Activated CD4-positive, CD25-positive, alpha-beta regulatory T cell treated with anti-CD3 and anti-CD28 coated beads, Interleukin-2, amount 50 U/mL, for 24 hours (primary cell): ENCODE results near the gene MAP3K10.
"Not testable (repeated sequence)": the region's sequence is repeated elsewhere in the genome, so short reads cannot be mapped to it uniquely, and the experiment has no call there.

Experiments used
- ATAC-seq, 2 donors: fragments of 150-1000 bp; cut with Tn5 transposase; one replicate each; pipeline ENCODE4 v1.10.0; 2021; ENCODE audit warnings: mild to moderate bottlenecking in 1 of 2, moderate library complexity in 1 of 2

The MAP3K10 gene

DNA sequence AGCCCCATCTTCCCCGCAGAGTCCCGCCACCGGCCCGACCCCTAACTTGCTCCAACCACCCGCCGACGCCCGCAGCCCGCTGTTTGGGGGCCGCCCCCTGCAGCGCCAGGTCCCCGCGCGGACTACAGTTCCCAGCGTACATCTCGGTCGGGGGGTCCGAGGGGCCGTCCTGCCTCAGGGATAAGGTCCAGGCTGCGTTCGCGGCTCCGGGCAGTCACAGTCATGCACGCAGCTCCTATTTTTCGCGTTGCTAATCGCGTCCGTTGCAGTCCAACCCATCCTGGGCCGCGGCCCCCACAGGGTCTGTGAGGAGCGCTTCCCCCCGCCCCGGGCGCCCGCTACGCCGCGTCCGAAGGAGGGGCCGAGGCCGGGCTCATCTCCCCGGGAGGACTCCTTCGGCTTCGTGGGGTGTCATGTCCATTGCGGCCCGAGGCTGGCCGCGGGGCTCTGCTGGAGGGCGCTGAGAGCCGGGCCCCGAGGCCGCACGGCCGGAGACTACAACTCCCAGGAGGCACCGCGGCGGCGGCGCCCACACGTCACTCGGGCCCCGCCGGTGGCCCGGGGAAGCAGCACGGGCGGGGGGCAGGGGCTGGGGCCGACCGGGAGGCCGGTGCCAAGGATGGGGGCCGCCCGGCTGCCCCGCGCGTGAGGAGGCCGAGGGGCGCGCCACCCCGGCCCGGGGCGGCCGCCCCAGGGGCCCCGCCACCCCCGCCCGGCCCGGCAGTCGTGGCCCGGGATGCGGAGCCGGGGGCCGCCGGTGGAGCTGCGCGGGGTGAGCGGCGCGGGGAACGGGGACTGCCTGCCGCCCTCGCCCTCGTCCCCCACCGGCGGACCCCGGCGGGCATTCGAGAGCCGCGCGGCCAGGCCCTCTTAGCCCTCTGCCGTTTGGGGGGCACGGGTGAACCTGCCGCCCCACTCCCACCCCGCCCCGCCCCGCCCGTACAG is at the start of gene MAP3K10:
Gene MAP3K10, plus strand, starts transcription at position 536 of the 945 bp plus-strand sequence. CDS start 606 bp downstream, outside the sequence.
- ATAC-seq: peak; percentile 88 to 91

DNA sequence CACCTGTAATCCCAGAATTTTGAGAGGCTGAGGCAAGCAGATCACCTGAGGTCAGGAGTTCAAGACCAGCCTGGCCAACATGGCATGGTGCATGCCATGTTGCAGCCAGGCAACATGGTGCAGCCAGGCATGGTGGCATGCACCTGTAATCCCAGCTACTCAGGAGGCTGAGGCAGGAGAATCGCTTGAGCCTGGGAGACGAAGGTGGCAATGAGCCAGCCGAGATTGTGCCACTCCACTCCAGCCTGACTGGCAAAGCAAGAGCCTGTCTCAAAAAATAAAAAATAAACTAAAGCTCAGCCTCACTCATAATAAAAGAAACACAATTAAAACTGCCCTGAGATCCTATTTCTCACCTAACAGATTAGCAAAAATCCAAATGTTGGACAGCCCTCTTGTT is 49.7 kb upstream of the MAP3K10 start:
- no peak for ATAC-seq

DNA sequence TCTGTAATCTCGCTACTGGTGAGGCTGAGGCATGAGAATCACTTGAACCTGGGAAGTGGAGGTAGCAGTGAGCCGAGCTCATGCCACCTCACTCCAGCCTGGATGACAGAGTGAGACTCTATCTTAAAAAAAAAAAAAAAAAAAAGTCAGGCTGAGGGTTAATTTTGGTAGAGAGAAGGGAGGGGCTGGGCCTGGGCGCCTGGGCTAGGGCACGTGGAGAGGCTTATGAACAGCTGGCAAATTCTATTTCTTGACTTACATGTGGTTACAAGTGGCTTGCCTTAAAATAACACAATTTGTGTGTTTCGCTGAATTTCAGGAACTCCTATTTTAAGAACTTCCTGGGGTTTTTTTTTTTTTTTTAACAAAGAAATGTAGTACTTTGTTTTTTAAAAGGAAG is 47.6 kb upstream of the MAP3K10 start:
- ATAC-seq: peak in 1 of 2 donors; percentile 35

DNA sequence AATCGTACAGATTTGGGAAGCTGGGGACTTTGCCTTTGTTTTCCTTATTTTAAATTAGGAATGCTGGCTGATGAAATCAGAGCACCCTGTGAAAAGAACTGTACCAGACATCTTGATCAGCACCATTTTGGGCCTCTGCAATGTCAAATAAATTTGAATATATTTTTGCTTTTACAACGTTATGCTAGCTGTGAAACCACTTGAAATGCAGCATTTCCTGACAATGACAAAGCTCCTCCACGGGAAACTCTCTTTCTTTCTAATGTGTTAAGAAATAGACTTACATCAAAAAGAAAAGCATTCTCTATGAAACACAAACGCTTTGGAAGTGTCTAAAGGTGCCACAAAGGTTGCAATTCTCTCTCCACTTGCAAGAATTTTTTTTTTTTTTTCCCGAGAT is 47.1 kb upstream of the MAP3K10 start:
- ATAC-seq: peak; percentile 63 to 67

DNA sequence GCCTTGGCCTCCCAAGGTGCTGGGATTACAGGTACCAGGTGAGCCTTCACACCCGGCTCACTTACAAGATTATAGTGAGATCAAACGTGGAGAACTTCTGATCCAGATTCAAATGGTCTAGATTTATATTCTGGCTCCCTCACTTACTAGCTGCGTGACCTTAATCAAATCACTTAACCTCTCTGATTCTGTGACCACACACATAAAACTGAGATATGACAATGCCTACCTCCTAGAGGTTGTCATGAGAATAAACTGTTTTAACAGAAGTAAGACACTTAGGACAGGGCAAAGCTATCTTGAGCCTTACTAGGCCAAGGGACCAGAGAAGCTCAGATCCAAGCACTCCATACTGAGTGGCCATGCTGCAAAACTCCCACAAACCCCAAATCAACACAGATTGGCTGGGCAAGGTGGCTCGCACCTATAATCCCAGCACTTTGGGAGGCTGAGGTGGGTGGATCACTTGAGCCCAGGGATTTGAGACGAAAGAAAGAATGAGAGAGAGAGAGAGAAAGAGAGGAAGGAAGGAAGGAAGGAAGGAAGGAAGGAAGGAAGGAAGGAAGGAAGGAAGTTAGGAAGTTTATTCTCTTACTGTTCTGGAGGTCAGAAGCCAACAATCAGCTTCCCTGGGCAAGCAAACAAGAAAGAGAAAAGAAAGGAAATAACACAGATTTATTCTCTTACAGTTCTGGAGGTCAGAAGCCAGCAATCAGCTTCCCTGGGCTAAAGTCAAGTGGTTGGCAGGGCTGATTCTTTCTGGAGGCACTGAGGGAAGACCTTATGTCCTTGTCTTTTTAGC is 46.1 kb upstream of the MAP3K10 start:
- no peak for ATAC-seq

DNA sequence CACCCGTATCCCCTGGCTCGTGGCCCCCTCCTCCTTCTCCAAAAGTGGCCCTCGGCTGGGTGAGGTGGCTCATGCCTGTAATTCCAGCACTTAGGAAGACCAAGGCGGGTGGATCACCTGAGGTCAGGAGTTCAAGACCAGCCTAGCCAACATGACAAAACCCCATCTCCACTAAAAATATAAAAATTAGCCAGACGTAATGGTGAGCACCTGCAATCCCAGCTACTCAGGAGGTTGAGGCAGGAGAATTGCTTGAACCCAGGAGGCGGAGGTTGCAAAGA is 45.5 kb upstream of the MAP3K10 start:
- not testable (repeated sequence) for ATAC-seq

DNA sequence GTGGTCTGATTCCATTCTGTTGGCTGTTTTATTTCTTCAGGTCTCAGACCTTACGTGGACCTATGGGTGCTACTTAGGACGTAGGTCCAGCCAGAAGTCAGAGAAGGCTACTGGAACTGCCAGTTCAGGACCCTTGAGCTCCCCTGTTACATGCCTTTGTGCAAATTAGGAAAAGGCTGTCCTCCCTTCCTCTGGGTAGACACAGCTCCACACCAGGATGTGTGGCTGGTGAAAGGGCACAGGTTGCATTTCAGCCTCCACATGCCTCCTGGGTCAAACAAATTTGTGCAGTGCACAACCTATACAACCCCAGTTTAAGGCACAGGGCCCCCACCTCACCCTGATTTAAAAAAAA is 43.9 kb upstream of the MAP3K10 start:
- ATAC-seq: no peak

DNA sequence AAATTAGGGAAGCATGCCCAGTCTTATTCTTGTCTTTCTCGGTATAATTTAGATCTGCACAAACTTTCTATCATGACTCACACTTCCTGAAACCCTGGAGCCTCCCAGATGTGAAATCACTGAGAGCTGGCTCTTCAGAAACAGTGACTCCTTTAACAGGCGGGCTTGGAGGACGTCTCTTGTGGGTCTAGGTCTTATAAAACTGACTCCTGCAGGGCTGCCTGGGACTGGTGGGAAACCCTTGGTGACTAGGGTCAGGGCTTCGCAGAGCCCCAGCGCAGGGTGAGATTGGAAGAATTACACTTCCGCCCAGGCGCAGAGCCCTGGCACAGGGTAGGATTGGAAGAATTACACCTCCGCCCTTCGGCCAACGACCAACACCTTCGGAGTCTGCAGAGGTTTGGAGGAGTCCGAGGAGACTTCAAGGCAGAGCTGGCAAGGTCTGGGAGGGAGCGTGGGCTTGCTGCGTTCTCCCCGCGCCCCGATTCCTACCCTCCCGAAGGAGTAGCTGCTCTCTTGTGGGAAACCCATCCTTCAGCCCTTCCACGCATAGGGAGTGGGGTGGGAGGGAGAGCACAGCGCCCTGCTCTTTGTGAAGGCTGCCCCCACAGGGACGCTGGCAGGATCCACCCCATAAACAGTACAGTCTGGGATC is 43.4 kb upstream of the MAP3K10 start:
- no peak for ATAC-seq

DNA sequence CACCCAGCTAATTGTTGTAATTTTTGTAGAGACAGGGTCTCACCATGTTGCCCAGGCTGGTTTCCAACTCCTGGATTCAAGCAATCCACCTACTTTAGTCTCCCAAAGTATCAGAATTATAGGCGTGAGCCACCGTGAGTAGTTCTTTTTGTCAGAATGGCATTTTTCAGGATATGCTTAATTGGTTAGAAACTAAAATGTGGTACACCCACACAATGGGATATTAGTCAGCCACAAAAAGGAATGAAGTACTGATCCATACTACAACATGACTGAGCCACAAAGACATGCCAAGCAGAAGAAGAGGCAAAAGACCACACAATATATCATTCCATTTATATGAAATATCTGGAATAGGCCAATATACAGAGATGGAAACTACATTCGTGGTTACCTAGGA is 41.7 kb upstream of the MAP3K10 start:
- ATAC-seq: no peak

DNA sequence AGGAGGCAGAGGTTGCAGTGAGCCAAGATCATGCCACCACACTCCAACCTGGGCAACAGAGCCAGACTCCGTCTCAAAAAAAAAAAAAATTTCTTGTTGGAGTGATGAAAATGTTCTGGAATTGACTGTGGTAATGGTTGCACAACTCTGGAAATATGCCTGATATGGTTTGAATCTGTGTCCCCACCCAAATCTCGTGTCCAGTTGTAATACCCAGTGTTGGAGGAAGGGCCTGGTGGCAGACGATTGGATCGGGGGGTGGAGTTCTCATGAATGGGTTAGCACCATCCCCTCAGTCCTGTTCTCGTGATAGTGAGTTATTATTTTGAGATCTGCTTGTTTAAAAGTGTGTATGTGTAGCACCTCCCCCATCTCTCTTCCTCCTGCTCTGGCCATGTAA is 41.1 kb upstream of the MAP3K10 start:
- ATAC-seq: no peak

DNA sequence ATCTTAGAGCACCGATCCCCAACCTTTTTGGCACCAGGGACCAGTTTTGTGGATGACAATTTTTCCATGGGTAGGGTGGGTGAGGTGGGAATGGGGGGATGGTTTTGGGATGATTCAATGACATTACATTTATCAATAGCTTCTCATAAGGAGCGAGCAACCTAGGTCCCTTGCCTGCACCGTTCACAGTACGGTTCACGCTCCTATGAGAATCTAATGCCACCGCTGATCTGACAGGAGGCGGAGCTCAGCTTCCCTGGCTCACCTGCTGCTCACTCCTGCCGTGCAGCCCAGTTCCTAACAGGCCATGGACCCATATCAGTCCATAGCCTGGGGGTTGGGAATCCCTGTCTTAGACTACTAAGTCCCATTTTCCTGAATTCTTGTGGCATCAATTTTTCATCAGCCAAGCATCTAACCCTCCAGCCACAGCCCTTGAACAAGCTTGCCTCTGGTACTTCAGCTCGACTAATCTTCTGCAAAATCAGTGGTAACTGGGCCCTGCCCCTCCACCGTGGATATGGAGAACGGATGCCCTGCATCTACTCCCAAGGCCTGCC is 37.0 kb upstream of the MAP3K10 start:
- ATAC-seq: no peak

DNA sequence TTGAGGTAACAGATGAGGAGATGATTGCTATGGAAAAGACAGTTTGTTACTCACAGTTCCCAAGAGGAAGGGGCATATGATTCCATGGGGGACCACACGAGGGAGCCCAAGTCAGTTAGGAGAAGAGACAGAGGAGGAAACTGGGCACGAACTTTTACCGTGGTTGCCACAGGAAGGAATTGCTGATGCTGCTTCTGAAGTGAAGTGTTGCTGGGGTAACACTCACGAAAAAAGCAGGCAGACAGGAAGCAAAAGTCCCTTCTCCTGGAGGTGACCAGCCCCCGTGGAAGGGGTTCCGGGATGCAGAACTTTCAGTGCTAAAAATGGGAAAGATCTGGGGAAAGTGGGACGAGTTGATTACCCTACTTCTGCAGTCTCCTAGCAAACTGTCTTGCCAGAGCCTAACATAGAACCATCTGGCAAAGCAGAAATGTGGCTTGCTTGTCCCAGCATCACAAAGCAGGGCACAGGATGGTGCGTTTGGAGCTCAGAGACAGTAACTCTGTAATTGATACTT is 35.4 kb upstream of the MAP3K10 start:
- ATAC-seq: no peak

DNA sequence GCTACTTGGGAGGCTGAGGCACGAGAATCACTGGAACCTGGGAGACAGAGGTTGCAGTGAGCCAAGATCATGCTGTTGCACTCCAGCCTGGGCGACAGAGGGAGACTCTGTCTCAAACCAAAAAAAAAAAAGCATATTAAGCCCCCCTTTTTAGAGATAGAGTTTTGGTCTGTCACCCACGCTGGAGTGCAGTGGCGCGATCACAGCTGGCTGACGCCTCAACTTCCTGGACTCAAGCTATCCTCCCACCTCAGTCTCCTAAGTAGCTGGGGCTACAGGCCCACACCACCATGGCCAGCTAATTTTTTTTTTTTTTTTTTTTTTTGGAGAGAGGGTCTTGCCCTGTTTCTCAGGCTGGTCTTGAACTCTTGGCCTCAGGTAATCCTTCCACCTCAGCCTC is 34.2 kb upstream of the MAP3K10 start:
- ATAC-seq: no peak

DNA sequence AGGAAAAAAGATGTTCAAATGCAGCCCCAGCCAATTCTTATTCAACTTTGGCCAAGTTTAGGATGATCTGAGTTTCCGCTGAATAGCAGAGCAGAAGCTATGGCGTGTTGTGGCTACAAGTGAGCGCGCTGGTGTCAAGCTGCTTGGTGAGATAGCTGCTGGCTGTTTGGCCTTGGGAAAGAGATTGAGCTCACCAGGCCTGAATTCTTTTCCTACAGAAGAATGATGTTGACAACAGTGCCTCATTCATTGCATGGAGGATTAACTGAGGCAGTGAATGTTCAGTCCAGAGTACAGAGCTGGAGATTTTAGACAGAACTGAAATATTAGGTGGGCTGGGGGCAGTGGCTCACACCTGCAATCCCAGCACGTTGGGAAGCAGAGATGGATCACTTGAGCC is 31.5 kb upstream of the MAP3K10 start:
- ATAC-seq: no peak

DNA sequence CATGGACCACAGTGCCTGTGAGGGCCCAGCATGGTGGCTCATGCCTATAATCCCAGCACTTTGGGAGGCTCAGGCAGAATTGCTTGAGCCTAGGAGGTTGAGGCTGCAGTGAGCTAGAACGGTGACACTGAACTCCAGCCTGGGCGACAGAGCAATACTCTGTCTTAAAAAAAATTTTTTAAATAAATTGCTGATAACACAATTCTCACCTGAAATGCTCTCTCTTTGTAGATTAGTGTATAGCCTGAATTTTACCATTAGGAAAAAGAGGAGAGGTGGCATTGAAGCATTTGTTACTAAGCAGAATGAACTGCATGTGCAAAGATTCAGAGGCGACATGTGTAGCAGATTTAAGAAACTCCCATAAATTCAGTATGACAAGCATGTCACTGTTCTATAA is 29.1 kb upstream of the MAP3K10 start:
- no peak for ATAC-seq

DNA sequence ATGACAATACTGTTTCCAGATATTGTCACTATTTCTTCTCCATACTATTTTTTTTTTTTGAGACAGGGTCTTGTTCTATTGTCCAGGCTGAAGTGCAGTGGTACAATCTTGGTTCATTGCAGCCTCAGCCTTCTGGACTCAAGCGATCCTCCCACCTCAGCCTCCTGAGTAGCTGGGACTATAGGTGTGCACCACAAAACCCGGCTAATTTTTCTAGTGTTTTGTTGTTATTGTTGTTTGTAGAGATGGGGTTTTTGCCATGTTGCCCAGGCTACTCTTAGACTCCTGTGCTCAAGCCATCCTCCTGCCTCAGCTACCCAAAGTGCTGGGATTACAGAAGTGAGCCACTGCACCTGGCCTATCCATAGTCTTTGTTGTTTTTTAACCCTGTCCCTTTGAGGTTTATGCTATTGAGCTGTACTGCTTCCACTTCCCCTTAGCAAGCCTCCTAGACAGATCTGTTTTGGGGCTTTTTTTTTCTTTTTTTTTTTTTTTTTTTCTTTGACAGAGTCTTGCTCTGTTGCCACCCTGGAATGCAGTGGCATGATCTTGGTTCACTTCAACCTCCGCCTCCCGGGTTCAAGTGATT is 27.6 kb upstream of the MAP3K10 start:
- peak in 1 of 2 donors; percentile 20 for ATAC-seq

DNA sequence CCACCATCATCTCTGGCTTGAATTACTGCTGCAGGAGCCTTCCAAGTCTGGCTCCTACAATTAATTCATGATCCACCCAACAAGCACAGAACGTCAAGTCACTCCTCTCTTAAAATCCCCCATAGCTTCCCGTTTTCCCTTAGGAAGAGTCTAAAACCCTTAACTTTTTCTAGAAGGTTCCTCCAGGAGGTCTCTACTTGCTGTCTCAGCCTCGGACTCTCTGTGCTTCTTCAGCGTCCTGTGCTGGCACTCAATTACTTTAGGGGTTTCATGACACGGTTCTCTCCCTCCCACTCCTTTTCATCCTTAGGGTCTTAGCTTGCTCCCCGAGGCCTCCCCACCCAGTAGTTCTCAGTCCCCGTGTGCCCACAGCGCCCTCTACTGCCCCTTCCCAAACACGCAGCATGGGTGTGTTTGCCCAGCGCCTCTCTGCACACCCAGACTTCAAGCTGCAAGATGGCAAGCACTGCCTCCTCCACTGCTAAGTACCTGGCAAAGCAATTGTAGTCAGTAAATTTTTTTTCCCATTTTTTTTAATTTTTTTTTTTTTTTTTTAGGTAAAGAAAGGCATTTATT is 25.8 kb upstream of the MAP3K10 start:
- peak; percentile 55 to 56 for ATAC-seq

DNA sequence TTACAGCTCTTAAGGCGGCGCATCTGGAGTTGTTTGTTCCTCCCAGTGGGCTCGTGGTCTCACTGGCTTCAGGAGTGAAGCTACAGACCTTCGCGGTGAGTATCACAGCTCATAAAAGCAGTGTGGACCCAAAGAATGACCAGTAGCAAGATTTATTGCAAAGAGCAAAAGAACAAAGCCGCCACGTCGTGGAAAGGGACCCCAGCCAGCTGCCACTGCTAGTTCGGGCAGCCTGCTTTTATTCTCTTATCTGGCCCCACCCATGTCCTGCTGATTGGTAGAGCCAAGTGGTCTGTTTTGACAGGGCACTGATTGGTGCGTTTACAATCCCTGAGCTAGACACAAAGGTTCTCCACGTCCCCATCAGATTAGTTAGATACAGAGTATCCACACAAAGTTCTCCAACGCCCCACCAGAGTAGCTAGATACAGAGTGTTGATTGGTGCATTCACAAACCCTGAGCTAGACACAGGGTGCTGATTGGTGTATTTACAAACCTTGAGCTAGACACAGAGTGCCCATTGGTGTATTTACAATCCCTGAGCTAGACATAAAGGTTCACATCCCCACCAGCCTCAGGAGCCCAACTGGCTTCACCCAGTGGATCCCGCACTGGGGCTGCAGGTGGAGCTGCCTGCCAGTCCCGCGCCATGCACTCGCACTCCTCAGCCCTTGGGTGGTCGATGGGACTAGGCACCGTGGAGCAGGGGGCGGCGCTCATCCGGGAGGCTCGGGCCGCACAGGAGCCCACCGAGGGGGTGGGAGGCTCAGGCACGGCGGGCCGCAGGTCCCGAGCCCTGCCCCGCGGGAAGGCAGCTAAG is 21.5 kb upstream of the MAP3K10 start:
- not testable (repeated sequence) for ATAC-seq

DNA sequence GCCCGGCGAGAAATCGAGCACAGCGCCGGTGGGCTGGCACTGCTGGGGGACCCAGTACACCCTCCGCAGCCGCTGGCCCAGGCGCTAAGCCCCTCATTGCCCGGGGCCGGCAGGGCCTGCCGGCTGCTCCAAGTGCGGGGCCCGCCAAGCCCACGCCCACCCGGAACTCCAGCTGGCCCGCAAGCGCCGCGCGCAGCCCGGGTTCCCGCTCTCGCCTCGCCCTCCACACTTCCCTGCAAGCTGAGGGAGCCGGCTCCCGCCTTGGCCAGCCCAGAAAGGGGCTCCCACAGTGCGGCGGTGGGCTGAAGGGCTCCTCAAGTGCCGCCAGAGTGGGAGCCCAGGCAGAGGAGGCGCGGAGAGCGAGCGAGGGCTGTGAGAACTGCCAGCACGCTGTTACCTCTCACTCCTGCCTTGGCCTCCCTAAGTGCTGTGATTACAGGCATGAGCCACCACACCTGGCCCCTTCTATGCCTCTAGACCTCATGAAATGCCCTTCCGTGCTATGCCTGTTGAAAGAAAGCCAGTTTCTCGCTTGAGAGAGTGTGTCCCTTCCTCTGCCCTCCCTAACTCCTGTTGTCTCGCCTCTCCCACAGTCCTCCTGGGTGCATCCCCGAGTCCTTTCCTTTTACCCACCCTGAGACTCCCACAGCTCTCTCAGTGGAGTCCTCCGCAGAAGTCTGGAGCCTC is 20.8 kb upstream of the MAP3K10 start:
- not testable (repeated sequence) for ATAC-seq

DNA sequence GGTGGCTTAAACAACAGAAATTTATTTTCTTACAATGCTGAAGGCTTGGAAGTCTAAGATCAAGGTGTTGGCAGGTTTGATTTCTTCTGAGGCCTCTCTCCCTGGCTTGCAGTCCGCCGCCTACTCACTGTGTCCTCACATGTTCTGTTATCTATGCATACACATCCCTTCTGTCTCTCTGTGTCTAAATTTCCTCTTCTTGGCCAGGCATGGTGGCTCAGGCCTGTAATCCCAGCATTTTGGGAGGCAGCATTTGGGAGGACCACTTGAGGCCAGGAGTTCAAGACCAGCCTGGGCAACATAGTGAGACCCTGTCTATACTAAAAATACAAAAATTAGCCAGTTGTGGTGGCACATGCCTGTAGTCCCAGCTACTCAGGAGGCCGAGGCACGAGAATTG is 19.9 kb upstream of the MAP3K10 start:
- not testable (repeated sequence) for ATAC-seq

DNA sequence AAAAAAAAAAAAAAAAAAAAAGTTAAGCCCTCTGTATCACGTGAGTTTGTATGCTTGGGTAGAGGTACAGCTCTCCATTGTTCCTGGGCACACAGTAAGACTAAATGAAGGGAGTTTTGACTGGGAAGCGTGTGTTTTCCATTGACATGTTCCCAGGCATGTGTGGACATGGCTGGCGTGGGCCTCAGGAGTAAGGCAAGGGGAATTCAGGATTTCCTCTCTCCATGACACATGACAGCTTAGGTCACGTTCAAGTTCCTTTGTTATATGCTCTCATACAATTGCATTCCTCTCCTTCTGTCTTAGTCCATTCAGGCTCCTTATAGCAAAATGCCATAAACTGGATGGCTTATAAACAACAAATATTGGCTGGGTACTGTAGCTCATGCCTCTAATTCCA is 17.1 kb upstream of the MAP3K10 start:
- no peak for ATAC-seq
